GM19324 (cell line): Measurements from ENCODE around the gene TRPM3.
"Not testable (repeated sequence)": the region's sequence is repeated elsewhere in the genome, so short reads cannot be mapped to it uniquely, and the experiment has no call there.

ENCODE experiments used
- ATAC-seq: cut with Tn5 transposase; IDR thresholded peaks from one replicate; pipeline ENCODE4 v1.9.1; 2021; ENCODE audit warnings: mild to moderate bottlenecking, moderate library complexity; ENCODE audit not compliant: unreplicated experiment, low FRiP score

TRPM3 gene

DNA sequence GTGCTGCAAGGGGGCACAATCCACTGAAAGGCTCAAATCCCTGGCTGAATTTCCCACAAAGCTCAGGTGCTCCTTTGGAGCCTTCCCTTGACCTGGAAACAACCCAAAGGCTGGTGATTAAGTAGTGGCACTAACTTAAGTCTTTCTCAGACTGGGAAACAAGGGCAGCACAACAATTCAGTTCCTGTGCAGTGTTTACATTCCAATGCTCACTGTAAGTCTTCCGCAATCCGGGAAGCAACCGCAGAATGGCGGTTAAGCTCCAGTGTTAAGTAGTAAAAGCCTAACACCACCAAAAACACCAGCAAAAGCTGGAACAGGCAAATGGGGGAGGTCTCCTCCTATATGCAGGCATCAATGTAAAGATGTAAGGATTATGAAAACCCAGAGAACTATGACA, 117.2 kb downstream of the TRPM3 start:
- no peak for ATAC-seq

DNA sequence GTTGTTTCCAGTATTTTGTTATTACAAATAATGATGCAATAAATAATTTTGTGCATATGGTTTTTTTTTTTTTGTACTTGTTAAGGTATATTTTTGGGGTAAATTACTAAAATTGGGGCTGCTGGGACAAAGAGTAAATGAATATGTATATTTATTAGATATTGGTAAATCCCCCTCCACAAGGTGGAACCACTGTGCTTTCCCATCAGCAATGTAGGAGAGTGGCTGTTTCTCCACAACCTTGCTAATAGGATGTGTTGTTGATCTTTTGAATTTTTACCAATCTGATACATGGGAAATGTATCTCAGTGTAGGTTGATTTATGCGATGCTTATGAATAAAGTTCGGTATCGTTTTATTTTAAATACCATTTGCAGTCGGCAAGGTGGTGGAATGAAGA, 118.1 kb downstream of the TRPM3 start:
- ATAC-seq, result no peak

GRCh38 chr9:71001780-71002386, 119.5 kb downstream of the TRPM3 start:
- ATAC-seq, result no peak

- no peak for ATAC-seq
Measured at GRCh38 chr9:70998962-70999361, 122.5 kb downstream of the TRPM3 start.

- no peak for ATAC-seq
Measured at GRCh38 chr9:70995511-70995910, 125.9 kb downstream of the TRPM3 start.

- ATAC-seq, result no peak
Measured at GRCh38 chr9:70994582-70994981, 126.8 kb downstream of the TRPM3 start.

DNA sequence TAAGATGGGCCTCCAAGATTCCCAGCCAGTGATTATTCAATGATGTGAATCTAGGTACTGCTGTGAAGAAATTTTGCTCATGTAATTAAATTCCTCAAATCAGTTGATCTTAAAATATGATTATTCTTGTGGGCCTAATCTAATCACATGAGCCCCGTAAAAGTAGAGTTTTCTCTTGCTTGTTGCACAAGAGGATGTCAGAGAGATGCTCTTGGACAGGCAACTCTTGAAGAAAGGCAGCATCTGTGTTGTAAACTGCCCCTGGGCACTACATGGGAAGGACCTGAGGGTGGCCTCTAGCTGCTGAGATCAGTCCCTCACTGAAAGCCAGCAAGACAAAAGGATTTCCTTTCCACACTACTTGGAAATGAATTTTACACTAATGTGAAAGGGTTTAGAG, 132.9 kb downstream of the TRPM3 start:
- no peak for ATAC-seq

DNA sequence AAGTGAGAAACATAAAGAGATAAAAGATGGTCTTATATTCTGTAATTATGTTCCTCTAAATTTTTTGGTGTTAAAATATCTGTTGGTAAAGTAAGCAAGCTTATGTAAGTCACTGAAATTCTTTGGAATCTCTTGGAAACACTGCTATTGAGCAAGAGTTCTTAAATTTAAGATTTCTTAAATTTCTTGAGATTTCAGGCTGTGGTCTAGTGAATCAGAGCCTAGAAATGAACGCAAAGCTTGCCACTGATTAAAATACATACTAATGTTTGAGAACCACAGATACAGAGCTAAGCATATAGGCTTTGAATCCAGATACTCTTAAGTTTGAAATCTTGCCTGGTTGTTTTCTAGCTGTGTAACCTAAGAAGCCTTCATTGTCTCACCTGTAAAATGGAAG, 133.4 kb downstream of the TRPM3 start:
- ATAC-seq, result no peak

DNA sequence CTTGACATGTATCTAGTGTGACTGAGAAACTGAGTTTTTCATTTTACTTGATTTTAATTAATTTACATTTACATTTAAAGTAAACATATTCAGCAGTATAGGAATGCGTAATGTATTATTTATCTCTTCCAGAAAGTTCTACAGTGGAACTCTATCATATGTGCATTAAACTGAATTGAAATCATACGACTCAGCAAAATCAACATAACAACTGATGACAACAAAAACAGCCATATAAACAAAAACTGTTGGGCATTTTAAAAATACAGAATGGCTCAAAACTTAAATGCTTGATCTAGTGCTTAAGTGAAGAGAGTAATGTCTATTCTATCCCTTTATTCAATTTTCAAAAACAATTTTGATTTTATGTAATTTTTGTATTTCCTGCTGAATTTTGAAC, 134.4 kb downstream of the TRPM3 start:
- no peak for ATAC-seq

GRCh38 chr9:70983723-70984295, 137.6 kb downstream of the TRPM3 start:
- no peak for ATAC-seq

DNA sequence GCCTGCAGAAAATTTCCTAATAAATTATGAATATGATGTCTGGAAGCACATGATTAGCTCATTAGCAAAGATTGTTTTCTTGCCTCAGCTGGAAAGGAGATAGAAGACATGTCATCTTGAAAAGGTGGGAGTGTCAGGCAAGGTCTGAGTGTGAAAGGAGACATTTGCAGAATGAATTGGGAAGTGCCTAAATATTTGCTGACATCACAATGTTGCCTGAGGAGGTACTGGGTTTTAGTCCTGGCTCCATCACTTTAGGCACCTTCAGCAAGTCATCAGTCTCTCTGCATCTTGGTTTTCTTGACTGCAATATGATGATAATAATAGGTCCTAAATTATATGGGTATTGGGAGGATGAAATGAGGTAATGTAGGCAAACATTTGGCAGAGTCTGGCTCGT, 140.1 kb downstream of the TRPM3 start:
- ATAC-seq, result no peak

DNA sequence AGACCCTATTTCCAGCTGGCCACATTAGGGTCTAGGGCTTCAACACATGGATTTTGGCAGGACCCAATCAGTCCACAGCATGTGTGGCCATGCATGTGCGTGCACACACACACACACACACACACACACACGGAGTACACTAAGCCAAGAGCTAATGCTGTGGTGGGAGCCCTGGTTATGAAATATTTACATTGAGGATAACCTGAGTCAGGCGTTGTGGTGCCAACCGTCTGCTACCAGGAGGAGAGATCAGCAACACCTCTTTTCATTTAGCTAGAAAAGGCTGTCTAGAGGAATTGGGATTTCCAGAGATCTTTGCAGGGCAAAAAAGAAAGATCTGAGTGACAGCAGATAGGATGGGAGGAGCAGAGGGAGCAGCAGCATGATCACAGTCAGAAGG, 141.5 kb downstream of the TRPM3 start:
- ATAC-seq, result no peak

DNA sequence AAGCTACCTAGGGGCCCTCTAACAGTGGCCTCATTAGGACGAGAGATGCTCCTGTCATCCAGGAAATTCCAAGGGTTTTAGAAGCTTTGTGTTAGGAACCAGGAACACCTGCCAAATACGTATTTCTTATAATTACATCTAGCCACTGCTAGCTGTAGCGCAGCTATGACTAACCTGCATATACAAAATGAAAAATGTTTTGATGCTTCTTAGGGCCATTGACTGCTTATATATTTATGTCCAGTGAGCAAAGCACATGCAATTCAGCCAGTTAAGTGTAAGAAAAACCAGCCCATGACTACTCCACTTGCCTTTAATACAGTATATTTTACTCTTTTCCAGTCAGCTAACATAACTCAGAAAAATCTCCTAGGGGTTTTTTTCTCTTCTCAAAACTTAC, 143.3 kb downstream of the TRPM3 start:
- ATAC-seq, result no peak

DNA sequence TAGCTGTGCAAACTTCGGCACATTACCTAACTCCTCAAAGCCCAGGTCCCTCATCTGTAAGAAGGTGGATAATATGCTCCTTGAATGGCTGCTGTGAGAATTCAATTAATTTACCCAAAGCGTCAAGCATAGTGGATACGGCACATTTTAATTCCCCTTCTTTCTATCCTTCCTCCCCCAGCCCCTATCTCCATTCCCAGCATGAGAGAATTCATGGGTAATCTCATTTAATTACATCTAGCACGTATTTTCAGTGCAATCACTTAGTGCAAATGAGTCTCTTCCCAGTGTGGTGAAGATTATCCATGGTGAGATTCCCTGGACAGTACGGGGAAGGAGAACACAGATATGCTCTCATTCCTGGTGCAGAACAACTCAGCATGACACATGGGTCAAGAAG, 145.6 kb downstream of the TRPM3 start:
- ATAC-seq, result no peak

GRCh38 chr9:70971723-70972122, 149.7 kb downstream of the TRPM3 start:
- no peak for ATAC-seq

GRCh38 chr9:70966380-70966779, 155.0 kb downstream of the TRPM3 start:
- ATAC-seq, result not testable (repeated sequence)

DNA sequence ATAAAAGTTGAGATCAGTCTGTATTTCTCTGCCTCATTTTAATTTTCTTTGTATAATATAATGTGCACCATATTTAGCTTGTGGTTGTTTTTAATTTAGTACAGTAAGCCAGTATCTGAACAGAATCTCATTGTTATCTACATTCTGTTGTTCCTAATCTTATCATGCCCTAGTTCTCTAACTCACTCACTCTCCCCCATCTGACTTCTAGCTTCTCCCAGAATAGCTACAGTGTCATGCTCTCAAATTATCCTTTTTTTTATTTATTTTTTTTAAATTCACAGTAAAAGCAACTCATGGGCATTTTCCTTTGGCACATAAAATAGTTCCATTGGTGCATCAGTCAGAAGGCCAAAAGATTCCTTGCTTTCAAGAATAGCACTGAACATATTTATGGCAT, 156.6 kb downstream of the TRPM3 start:
- ATAC-seq, result no peak

GRCh38 chr9:70963554-70963953, 157.9 kb downstream of the TRPM3 start:
- no peak for ATAC-seq

GRCh38 chr9:70962761-70963440, 158.5 kb downstream of the TRPM3 start:
- ATAC-seq, result no peak

GRCh38 chr9:70959366-70959765, 162.1 kb downstream of the TRPM3 start:
- ATAC-seq, result no peak

- ATAC-seq, result no peak
Measured at GRCh38 chr9:70954596-70955143, 166.8 kb downstream of the TRPM3 start.

DNA sequence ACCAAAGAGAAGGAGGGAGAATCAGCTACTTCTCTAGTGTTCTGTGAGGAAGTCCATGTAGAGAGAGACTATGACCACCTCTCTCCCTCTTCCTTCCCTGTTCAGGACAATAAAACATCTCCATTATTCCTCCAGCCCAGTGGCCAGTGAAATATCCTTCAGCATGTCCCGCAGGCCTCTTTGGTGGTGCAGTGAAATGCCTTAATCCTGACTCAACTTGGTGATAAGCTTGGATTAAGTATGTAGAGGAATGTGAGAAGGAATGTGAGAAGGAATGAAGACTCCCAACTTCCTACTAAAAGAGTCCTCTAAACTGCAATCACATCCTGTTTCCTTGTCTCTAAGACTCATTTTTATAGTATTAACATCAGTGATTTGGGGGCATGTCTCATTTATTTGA, 167.3 kb downstream of the TRPM3 start:
- ATAC-seq, result no peak
